Stimulated activated CD4-positive, alpha-beta T cell treated with anti-CD3 and anti-CD28 coated beads, Interleukin-4, amount 100 ng/mL, for 4 hours (primary cell): ENCODE data around the gene SPRED1.
"Not testable (repeated sequence)": the region's sequence is repeated elsewhere in the genome, so short reads cannot be mapped to it uniquely, and the experiment has no call there.

Experiments used
- DNase-seq, 2 experiments: peaks; one replicate each; pipeline ENCODE4 v3.0.0-alpha.2; 2020

Gene SPRED1

GRCh38 chr15:38237021-38237420, 15.6 kb upstream of the SPRED1 start:
- DNase-seq: not testable (repeated sequence)

GRCh38 chr15:38238311-38238710, 14.3 kb upstream of the SPRED1 start:
- no peak for DNase-seq

- no peak for DNase-seq
Observed at GRCh38 chr15:38242055-38242454, 10.6 kb upstream of the SPRED1 start.

- no peak for DNase-seq
Observed at GRCh38 chr15:38243278-38244055, 9.2 kb upstream of the SPRED1 start.

GRCh38 chr15:38247336-38247735, 5.3 kb upstream of the SPRED1 start:
- no peak for DNase-seq

GRCh38 chr15:38253351-38253781, 730 bp downstream of the SPRED1 start:
- DNase-seq: peak in 1 of 2 experiments; percentile 7

GRCh38 chr15:38254051-38254883, 1.6 kb downstream of the SPRED1 start:
- DNase-seq: peak in 1 of 2 experiments; percentile 17

GRCh38 chr15:38255690-38256089, 3.1 kb downstream of the SPRED1 start:
- no peak for DNase-seq

- DNase-seq: no peak
Observed at GRCh38 chr15:38257676-38258075, 5.0 kb downstream of the SPRED1 start.

- DNase-seq: no peak
Observed at GRCh38 chr15:38259134-38259533, 6.5 kb downstream of the SPRED1 start.

GRCh38 chr15:38260077-38260476, 7.4 kb downstream of the SPRED1 start:
- no peak for DNase-seq

GRCh38 chr15:38263251-38263650, 10.6 kb downstream of the SPRED1 start:
- DNase-seq: no peak

GRCh38 chr15:38263996-38264395, 11.4 kb downstream of the SPRED1 start:
- DNase-seq: no peak

GRCh38 chr15:38266247-38266986, 13.8 kb downstream of the SPRED1 start:
- DNase-seq: no peak

- no peak for DNase-seq
Observed at GRCh38 chr15:38267421-38268022, 14.9 kb downstream of the SPRED1 start.

GRCh38 chr15:38271144-38271543, 18.5 kb downstream of the SPRED1 start:
- DNase-seq: no peak

GRCh38 chr15:38271895-38272294, 19.3 kb downstream of the SPRED1 start:
- no peak for DNase-seq

GRCh38 chr15:38272431-38272830, 19.8 kb downstream of the SPRED1 start:
- not testable (repeated sequence) for DNase-seq

GRCh38 chr15:38274135-38274534, 21.5 kb downstream of the SPRED1 start:
- DNase-seq: no peak

GRCh38 chr15:38275959-38276358, 23.3 kb downstream of the SPRED1 start:
- DNase-seq: no peak

- DNase-seq: not testable (repeated sequence)
Observed at GRCh38 chr15:38277281-38277680, 24.6 kb downstream of the SPRED1 start.

- no peak for DNase-seq
Observed at GRCh38 chr15:38281031-38281430, 28.4 kb downstream of the SPRED1 start.

GRCh38 chr15:38283010-38283409, 30.4 kb downstream of the SPRED1 start:
- no peak for DNase-seq
